ENCODE data around the gene GPR157.
"Not testable (repeated sequence)": the region's sequence is repeated elsewhere in the genome, so short reads cannot be mapped to it uniquely, and the experiment has no call there.

The GPR157 gene

GRCh38 chr1:9100471-9101043, 28.3 kb downstream of the GPR157 start:
- Histone ChIP-seq H3K36me3 (ENCODE audit: control insufficient read depth in 4 of 4, insufficient read depth in 4 of 4, low read length in 3 of 4) (peaks cover 0 to 8% (median 2%) of the 10 kb centered on the region in 4 experiments), H3K4me1 (ENCODE audit: control extremely low read depth in 1 of 4, control insufficient read depth in 4 of 4, insufficient read depth in 4 of 4, low read length in 3 of 4) (no peaks in the 10 kb centered on the region), H3K9me3 (ENCODE audit: control extremely low read depth in 1 of 5, control insufficient read depth in 4 of 5, insufficient read depth in 2 of 5, low read depth in 1 of 5, low read length in 4 of 5) (peaks cover 0 to 4% (median 0%) of the 10 kb centered on the region in 5 experiments), H3K27me3 (replicated peaks in 2 of 5; ENCODE audit: control insufficient read depth in 4 of 5, insufficient read depth in 5 of 5, low read length in 4 of 5) (no peaks in the 10 kb centered on the region), H3K4me3 (ENCODE audit: control insufficient read depth in 1 of 7, extremely low read depth in 1 of 7, insufficient read depth in 4 of 7, low read depth in 2 of 7, low read length in 6 of 7) (no peak overlapping the region), H3K27ac (ENCODE audit: insufficient read depth in 1 of 2, low read depth in 1 of 2, low read length in 2 of 2, poor library complexity in 1 of 2, severe bottlenecking in 2 of 2) (no peak overlapping the region)
- ChIA-PET POLR2A (no interaction called here), CTCF (interaction anchor here (0.6 to 17.0 kb wide), 18 partner anchors 8 to 222 kb away, joined by 3 to 190 read pairs (median 6); partner anchors contain the start of genes ENO1 and SLC2A5)
- WGBS (ENCODE audit: insufficient coverage): 97% methylated on average over 7 of the region's 8 CpGs
- DNase-seq: no peak

- POLR2A ChIA-PET: no interaction called here
- Histone ChIP-seq H3K36me3 (ENCODE audit: control insufficient read depth in 4 of 4, insufficient read depth in 4 of 4, low read length in 3 of 4) (peaks cover 0 to 6% (median 1%) of the 10 kb centered on the region in 4 experiments), H3K4me1 (ENCODE audit: control extremely low read depth in 1 of 4, control insufficient read depth in 4 of 4, insufficient read depth in 4 of 4, low read length in 3 of 4) (no peaks in the 10 kb centered on the region), H3K27me3 (replicated peaks in 2 of 5; ENCODE audit: control insufficient read depth in 4 of 5, insufficient read depth in 5 of 5, low read length in 4 of 5) (no peaks in the 10 kb centered on the region), H3K27ac (ENCODE audit: insufficient read depth in 1 of 2, low read depth in 1 of 2, low read length in 2 of 2, poor library complexity in 1 of 2, severe bottlenecking in 2 of 2) (no peak overlapping the region), H3K9me3 (ENCODE audit: control extremely low read depth in 1 of 5, control insufficient read depth in 4 of 5, insufficient read depth in 2 of 5, low read depth in 1 of 5, low read length in 4 of 5) (peaks cover 0 to 10% (median 3%) of the 10 kb centered on the region in 5 experiments), H3K4me3 (ENCODE audit: control insufficient read depth in 1 of 7, extremely low read depth in 1 of 7, insufficient read depth in 4 of 7, low read depth in 2 of 7, low read length in 6 of 7) (no peak overlapping the region)
- CTCF ChIA-PET: interaction anchor here (0.9 to 17.0 kb wide), 11 partner anchors 9 to 191 kb away, joined by 3 to 190 read pairs (median 6); partner anchors contain the start of gene SLC2A5
- WGBS (ENCODE audit: insufficient coverage): 99% methylated on average over 7 of the region's 7 CpGs
- DNase-seq: no peak
These were observed 29.3 kb downstream of the GPR157 start for GRCh38 chr1:9099555-9099954.

GRCh38 chr1:9097947-9098705, 30.8 kb downstream of the GPR157 start:
- WGBS (ENCODE audit: insufficient coverage): over 99% methylated on average over 13 of the region's 13 CpGs
- H3K27ac ChIP-seq (ENCODE audit: insufficient read depth in 1 of 2, low read depth in 1 of 2, low read length in 2 of 2, poor library complexity in 1 of 2, severe bottlenecking in 2 of 2): no peak overlapping the region
- H3K36me3 ChIP-seq (ENCODE audit: control insufficient read depth in 4 of 4, insufficient read depth in 4 of 4, low read length in 3 of 4): no peaks in the 10 kb centered on the region
- H3K4me3 ChIP-seq (ENCODE audit: control insufficient read depth in 1 of 7, extremely low read depth in 1 of 7, insufficient read depth in 4 of 7, low read depth in 2 of 7, low read length in 6 of 7): no peak overlapping the region
- CTCF ChIA-PET: interaction anchor here (1.0 to 17.0 kb wide), 7 partner anchors 10 to 89 kb away, joined by 3 to 190 read pairs (median 4); no protein-coding TSS in a partner anchor
- POLR2A ChIA-PET: interaction anchor here (0.5 kb wide), 1 partner anchor 281 kb away, joined by 4 read pairs; the partner anchor contains the start of gene RERE
- H3K27me3 ChIP-seq (replicated peaks in 2 of 5; ENCODE audit: control insufficient read depth in 4 of 5, insufficient read depth in 5 of 5, low read length in 4 of 5): no peaks in the 10 kb centered on the region
- no peak for DNase-seq
- H3K9me3 ChIP-seq (ENCODE audit: control extremely low read depth in 1 of 5, control insufficient read depth in 4 of 5, insufficient read depth in 2 of 5, low read depth in 1 of 5, low read length in 4 of 5): peaks cover 0 to 10% (median 3%) of the 10 kb centered on the region in 5 experiments
- peaks cover 2 to 11% (median 10%) of the 10 kb centered on the region in 4 experiments for H3K4me1 ChIP-seq (ENCODE audit: control extremely low read depth in 1 of 4, control insufficient read depth in 4 of 4, insufficient read depth in 4 of 4, low read length in 3 of 4)

- Histone ChIP-seq H3K4me1 (ENCODE audit: control extremely low read depth in 1 of 4, control insufficient read depth in 4 of 4, insufficient read depth in 4 of 4, low read length in 3 of 4) (peaks cover 2 to 17% (median 16%) of the 10 kb centered on the region in 4 experiments), H3K9me3 (ENCODE audit: control extremely low read depth in 1 of 5, control insufficient read depth in 4 of 5, insufficient read depth in 2 of 5, low read depth in 1 of 5, low read length in 4 of 5) (peaks cover 0 to 10% (median 3%) of the 10 kb centered on the region in 5 experiments), H3K27me3 (replicated peaks in 2 of 5; ENCODE audit: control insufficient read depth in 4 of 5, insufficient read depth in 5 of 5, low read length in 4 of 5) (no peaks in the 10 kb centered on the region), H3K36me3 (ENCODE audit: control insufficient read depth in 4 of 4, insufficient read depth in 4 of 4, low read length in 3 of 4) (no peaks in the 10 kb centered on the region), H3K4me3 (ENCODE audit: control insufficient read depth in 1 of 7, extremely low read depth in 1 of 7, insufficient read depth in 4 of 7, low read depth in 2 of 7, low read length in 6 of 7) (no peak overlapping the region), H3K27ac (ENCODE audit: insufficient read depth in 1 of 2, low read depth in 1 of 2, low read length in 2 of 2, poor library complexity in 1 of 2, severe bottlenecking in 2 of 2) (no peak overlapping the region)
- DNase-seq: no peak
- 100% methylated on average over 1 of the region's 2 CpGs for WGBS (ENCODE audit: insufficient coverage)
- CTCF ChIA-PET: interaction anchor here (17.0 kb wide), 1 partner anchor 86 kb away, joined by 190 read pairs; no protein-coding TSS in a partner anchor
- POLR2A ChIA-PET: no interaction called here
These were observed 33.1 kb downstream of the GPR157 start for GRCh38 chr1:9095818-9096217.

GRCh38 chr1:9093996-9094595, 34.8 kb downstream of the GPR157 start:
- peak in 2 of 3 donors; percentile 68 to 70 for DNase-seq
- Histone ChIP-seq H3K4me3 (ENCODE audit: control insufficient read depth in 1 of 7, extremely low read depth in 1 of 7, insufficient read depth in 4 of 7, low read depth in 2 of 7, low read length in 6 of 7) (peak overlapping the region in 2 of 7 experiments; percentile 34 to 37), H3K4me1 (ENCODE audit: control extremely low read depth in 1 of 4, control insufficient read depth in 4 of 4, insufficient read depth in 4 of 4, low read length in 3 of 4) (peaks cover 2 to 17% (median 16%) of the 10 kb centered on the region in 4 experiments), H3K27ac (ENCODE audit: insufficient read depth in 1 of 2, low read depth in 1 of 2, low read length in 2 of 2, poor library complexity in 1 of 2, severe bottlenecking in 2 of 2) (peak overlapping the region in 1 of 2 experiments; percentile 39)
- POLR2A ChIA-PET; H3K36me3 ChIP-seq (ENCODE audit: control insufficient read depth in 4 of 4, insufficient read depth in 4 of 4, low read length in 3 of 4); H3K9me3 ChIP-seq (ENCODE audit: control extremely low read depth in 1 of 5, control insufficient read depth in 4 of 5, insufficient read depth in 2 of 5, low read depth in 1 of 5, low read length in 4 of 5); H3K27me3 ChIP-seq (replicated peaks in 2 of 5; ENCODE audit: control insufficient read depth in 4 of 5, insufficient read depth in 5 of 5, low read length in 4 of 5): not testable (repeated sequence)
- CTCF ChIA-PET: interaction anchor here (1.2 to 1.8 kb wide), 3 partner anchors 9 to 90 kb away, joined by 3 to 6 read pairs (median 6); no protein-coding TSS in a partner anchor
- 48% methylated on average over 11 of the region's 18 CpGs for WGBS (ENCODE audit: insufficient coverage)

GRCh38 chr1:9093581-9093980, 35.3 kb downstream of the GPR157 start:
- CTCF ChIA-PET: interaction anchor here (1.2 to 2.7 kb wide), 5 partner anchors 9 to 89 kb away, joined by 3 to 7 read pairs (median 6); no protein-coding TSS in a partner anchor
- Histone ChIP-seq H3K27me3 (replicated peaks in 2 of 5; ENCODE audit: control insufficient read depth in 4 of 5, insufficient read depth in 5 of 5, low read length in 4 of 5) (no peaks in the 10 kb centered on the region), H3K4me3 (ENCODE audit: control insufficient read depth in 1 of 7, extremely low read depth in 1 of 7, insufficient read depth in 4 of 7, low read depth in 2 of 7, low read length in 6 of 7) (peak overlapping the region in 2 of 7 experiments; percentile 37 to 40), H3K9me3 (ENCODE audit: control extremely low read depth in 1 of 5, control insufficient read depth in 4 of 5, insufficient read depth in 2 of 5, low read depth in 1 of 5, low read length in 4 of 5) (peaks cover 0 to 10% (median 4%) of the 10 kb centered on the region in 5 experiments), H3K36me3 (ENCODE audit: control insufficient read depth in 4 of 4, insufficient read depth in 4 of 4, low read length in 3 of 4) (no peaks in the 10 kb centered on the region), H3K27ac (ENCODE audit: insufficient read depth in 1 of 2, low read depth in 1 of 2, low read length in 2 of 2, poor library complexity in 1 of 2, severe bottlenecking in 2 of 2) (peak overlapping the region in 1 of 2 experiments; percentile 39), H3K4me1 (ENCODE audit: control extremely low read depth in 1 of 4, control insufficient read depth in 4 of 4, insufficient read depth in 4 of 4, low read length in 3 of 4) (peaks cover 2 to 17% (median 16%) of the 10 kb centered on the region in 4 experiments)
- 14% methylated on average over 6 of the region's 6 CpGs for WGBS (ENCODE audit: insufficient coverage)
- POLR2A ChIA-PET: no interaction called here
- DNase-seq: peak in 2 of 3 donors; percentile 34 to 48

All from common myeloid progenitor, CD34-positive (primary cell).